ENCODE results near the gene DNAJC17.

DNA sequence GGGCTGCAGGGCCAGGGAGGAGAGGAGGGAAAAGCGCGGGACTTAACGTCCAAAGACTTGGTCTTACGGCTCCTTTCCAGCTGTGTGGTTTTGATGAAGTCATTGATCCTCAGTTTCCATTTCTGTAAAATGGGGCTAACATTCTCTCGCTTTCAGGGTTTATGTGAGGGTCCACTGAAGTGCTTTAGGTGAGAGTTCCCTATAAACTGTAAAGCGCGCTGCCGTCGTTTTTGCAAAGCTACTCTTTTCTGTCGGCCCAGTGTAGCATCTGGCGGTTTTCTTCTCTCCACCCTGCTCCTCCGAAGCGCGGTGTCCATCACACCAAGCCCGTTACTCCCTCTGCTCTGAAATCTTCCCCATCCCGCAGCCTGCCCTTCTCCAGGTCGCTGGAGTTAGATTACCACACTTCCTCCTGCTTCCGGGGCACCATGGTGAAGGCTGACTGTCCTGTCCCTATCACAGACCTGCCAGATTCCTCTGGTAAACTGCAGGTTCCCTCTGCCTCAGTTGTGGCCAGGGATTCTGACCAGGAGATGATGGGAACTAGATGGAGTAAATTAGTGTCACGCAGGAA is 702 bp upstream of the DNAJC17 start:
- TF ChIP-seq NPAS2 (CRISPR knock-in tag; IDR thresholded peaks at IDR 0.05; ENCODE audit: borderline replicate concordance) (no peak), MYC (IDR thresholded peaks at IDR 0.05; ENCODE audit: borderline replicate concordance, low read length) (no peak), CEBPB (IDR thresholded peaks at IDR 0.05) (no peak), CHD4 (IDR thresholded peaks at IDR 0.05; ENCODE audit: borderline replicate concordance) (no peak), EP300 (IDR thresholded peaks at IDR 0.05) (no peak), RARB (CRISPR knock-in tag; IDR thresholded peaks at IDR 0.05) (no peak), MAZ (IDR thresholded peaks at IDR 0.05; ENCODE audit: borderline replicate concordance, low read depth, low read length) (no peak), POLR2AphosphoS2 (conservative IDR thresholded peaks at IDR 0.05; ENCODE audit: low read length) (no peak), POLR2A (IDR thresholded peaks at IDR 0.05; ENCODE audit: low read length) (no peak), ZSCAN20 (CRISPR knock-in tag; IDR thresholded peaks at IDR 0.05) (no peak), EHF (CRISPR knock-in tag; IDR thresholded peaks at IDR 0.05) (no peak), FOSL2 (IDR thresholded peaks at IDR 0.05) (no peak), FOSL2 (CRISPR knock-in tag; IDR thresholded peaks at IDR 0.05) (no peak)
- TF ChIP-seq, protein P1, sequence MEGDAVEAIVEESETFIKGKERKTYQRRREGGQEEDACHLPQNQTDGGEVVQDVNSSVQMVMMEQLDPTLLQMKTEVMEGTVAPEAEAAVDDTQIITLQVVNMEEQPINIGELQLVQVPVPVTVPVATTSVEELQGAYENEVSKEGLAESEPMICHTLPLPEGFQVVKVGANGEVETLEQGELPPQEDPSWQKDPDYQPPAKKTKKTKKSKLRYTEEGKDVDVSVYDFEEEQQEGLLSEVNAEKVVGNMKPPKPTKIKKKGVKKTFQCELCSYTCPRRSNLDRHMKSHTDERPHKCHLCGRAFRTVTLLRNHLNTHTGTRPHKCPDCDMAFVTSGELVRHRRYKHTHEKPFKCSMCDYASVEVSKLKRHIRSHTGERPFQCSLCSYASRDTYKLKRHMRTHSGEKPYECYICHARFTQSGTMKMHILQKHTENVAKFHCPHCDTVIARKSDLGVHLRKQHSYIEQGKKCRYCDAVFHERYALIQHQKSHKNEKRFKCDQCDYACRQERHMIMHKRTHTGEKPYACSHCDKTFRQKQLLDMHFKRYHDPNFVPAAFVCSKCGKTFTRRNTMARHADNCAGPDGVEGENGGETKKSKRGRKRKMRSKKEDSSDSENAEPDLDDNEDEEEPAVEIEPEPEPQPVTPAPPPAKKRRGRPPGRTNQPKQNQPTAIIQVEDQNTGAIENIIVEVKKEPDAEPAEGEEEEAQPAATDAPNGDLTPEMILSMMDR (IDR thresholded peaks at IDR 0.05), result no peak
- TF ChIP-seq, protein P2, sequence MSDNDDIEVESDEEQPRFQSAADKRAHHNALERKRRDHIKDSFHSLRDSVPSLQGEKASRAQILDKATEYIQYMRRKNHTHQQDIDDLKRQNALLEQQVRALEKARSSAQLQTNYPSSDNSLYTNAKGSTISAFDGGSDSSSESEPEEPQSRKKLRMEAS (IDR thresholded peaks at IDR 0.05), result no peak

Data from A549 (cell line).